Activated effector memory CD4-positive, alpha-beta T cell treated with Interleukin-2 at 50 U/mL for 16 hours (primary cell): ENCODE data around the gene DNAH3.
"Not testable (repeated sequence)": the region's sequence is repeated elsewhere in the genome, so short reads cannot be mapped to it uniquely, and the experiment has no call there.

Experiments
- DNase-seq: peaks from one replicate; pipeline ENCODE4 v3.0.0-alpha.2; 2020

The DNAH3 gene

DNA sequence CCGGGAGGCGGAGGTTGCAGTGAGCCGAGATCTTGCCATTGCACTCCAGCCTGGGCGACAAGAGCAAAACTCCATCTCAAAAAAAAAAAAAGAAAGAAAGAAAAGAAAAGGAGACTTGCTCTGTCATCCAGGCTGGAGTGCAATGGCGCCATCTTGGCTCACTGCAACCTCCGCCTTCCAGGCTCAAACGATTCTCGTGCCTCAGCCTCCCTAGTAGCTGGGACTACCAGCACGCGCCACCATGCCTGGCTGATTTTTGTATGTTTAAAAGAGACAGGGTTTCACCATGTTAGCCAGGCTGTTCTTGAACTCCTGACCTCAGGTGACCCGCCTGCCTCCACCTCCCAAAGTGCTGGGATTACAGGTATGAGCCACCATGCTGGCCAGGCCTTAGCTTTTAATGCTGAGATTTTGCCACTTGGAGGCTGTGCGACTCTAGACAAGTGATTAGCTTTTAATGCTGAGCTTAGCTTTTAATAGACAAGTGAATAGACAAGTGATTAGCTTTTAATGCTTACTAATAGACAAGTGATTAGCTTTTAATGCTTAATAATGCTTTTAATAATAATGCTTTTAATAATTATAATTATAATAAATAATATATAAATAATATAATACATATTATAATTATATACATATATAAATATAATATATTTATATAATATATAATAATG lies 17.4 kb upstream of the DNAH3 start:
- DNase-seq: no peak

DNA sequence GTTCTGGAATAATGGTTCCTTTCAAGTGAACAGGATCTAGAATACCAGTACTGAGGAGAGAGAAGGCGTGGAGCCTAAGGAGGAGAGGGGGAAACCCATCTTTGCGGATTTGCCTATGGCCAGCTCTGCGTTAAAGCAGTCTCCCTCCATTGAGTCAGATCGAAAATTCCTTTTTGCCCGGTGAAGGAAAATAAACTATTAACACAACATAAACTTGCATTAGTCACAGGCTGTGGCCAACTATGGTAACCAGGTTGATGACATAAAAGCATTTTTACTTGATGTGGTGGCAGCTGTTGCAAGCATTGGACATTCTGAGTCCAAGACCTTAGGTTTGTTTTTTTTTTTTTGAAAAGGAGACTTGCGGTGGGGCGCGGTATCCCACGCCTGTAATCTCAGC lies 16.7 kb upstream of the DNAH3 start:
- no peak for DNase-seq

DNA sequence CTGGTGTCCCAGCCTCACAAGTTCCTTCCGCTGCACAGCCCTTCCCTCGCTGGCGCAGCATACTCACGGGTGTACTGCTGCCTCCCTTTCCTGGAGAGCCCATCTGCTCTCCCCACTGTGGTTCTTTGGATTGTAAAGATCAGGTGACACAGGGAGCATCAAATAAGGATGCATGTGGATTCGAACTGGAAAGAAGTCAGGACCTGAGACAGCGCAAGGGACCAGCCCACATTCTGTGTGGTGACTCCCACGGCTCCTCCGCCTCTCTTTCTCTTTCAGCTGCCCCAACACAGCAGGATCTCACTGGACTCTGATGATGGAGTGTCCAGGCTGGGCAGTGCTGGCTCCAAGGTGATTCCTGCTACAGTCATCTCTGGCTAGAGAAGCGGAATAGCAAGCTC lies 15.9 kb upstream of the DNAH3 start:
- no peak for DNase-seq

DNA sequence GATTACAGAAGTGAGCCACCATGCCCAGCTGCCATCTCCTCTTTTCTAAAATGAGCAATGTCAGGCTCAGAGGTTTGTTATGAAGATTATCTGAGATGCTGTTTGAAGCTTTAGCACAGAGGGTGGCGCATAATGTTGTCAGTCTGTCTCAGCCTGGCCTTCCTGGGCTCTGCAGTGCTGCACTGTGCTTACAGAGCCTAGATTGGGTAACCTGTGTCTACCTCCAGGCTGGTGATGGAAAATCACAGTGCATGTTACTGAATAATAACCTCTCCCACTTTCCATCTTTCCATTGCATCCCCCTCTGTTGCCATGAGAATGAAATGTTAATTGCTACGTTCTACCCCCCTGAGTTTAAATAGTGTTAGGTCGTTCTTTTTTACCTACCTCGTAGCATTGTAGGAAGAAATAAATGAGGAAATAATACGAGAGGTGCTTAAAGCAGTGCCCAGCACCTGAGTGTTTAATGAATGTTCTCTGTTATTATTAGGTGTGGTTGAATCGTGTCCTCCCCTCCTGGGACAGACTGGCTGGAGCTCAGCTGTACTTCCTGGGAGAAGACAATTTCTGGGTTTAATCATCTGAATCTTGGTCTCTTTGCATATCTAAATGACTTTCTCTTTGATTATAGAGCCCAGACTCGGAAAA lies 14.0 kb upstream of the DNAH3 start:
- DNase-seq: no peak

DNA sequence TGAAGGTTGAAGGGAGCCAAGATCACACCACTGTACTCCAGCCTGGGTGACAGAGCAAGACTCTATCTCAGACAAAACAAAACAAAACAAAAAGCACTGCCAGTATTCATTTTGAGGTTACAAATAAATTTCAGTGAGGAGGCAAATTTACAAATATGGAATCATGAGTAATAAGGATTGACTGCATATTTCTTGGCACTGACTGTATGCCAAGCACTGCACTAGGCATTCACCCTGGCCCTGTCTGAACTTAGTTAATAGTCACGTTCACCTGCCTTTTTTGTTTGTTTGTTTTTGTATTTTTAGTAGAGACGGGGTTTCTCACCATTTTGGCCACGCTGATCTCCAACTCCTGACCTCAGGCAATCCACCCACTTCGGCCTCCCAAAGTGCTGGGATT lies 12.9 kb upstream of the DNAH3 start:
- no peak for DNase-seq

DNA sequence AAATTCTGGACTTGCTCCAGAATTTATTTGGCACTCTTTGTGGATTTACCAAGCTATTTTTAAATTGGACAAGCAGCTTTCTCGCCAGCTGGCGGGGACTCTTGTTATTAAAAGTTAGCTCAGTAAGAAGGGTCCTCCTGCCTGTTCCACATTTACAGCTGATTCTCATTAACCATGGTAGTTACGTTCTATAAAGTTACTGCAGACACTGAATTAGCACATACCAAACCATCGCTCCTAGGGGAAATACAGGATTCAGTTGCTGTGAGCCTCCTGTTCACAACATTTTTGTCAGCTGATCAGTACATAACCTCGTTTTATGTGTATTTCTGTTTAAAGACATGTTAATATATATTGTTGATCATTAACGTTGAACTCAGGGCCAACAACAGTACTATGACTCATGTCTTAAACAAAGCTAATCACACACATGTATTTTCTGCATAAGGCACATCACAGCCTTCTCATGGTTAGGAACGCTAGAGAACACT lies 12.1 kb upstream of the DNAH3 start:
- DNase-seq: no peak

DNA sequence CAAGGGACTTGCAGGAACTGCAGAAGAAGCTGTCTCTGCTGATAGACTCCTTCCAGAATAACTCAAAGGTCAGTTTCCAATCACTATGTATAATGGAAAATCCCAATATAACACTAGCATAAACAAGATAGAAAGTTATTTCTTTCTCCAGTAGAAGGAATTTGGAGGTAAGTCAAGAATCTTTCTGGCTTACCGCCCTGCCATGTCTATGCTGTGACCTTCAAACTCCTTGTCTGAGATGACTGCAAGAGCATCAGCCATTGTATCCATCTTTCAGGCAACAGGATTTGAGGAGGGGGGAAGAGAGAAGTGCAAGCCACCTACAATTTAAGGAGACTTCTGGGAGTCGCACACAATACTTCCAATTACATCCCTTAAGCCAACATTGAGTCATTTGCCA lies 10.6 kb upstream of the DNAH3 start:
- DNase-seq: no peak

DNA sequence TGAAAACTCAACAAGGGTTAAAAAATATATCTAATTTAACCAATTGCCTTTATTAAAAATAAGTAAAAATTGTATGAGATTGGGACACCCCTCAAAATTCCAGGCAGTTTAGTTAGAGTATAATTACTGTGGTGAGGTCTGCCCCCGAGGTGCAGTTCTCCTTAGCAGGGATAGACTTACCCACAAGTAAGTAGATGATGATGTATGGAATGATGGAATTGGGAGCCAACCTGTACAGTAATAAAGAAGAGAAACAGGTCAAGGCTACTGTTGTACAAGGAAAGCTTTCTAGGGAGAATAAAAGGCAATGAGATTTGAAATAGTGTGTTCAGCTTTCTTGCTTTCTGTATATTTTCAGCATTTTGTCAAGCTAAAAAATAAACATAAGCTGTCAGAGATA lies 9.6 kb upstream of the DNAH3 start:
- no peak for DNase-seq

DNA sequence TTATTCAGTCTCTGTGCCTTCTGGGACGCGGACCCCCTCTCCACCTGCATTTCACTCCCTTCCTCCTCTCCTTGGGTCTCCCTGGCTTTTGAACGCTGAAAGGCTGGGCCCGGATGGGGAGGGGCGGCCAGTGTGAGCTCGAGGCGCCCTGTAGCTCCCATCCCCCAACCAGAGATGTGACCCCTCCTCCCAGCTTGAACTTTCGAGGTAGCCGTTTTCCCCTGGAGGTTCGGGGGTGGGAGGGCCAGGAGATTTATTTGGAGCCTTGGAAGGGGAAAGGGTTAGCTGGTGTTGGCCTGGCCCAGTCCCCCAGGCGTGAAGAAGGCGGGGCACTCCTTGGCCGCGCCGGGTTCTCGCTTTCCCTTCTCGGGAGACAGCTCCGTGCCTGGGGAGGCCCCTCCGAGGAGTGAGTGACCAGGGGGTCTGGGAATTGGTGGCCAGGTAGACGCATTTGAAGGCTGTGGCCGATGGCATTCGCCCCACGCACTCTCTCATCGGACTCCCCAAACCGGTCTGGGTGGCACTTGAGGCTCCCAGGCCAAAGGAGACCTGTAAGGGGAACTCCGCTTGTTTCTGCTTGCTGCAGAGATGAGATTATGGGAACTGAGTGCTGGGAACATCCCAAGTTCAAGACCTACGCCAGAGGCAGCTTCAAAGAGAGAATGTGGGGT lies 8.8 kb upstream of the DNAH3 start:
- DNase-seq: no peak

DNA sequence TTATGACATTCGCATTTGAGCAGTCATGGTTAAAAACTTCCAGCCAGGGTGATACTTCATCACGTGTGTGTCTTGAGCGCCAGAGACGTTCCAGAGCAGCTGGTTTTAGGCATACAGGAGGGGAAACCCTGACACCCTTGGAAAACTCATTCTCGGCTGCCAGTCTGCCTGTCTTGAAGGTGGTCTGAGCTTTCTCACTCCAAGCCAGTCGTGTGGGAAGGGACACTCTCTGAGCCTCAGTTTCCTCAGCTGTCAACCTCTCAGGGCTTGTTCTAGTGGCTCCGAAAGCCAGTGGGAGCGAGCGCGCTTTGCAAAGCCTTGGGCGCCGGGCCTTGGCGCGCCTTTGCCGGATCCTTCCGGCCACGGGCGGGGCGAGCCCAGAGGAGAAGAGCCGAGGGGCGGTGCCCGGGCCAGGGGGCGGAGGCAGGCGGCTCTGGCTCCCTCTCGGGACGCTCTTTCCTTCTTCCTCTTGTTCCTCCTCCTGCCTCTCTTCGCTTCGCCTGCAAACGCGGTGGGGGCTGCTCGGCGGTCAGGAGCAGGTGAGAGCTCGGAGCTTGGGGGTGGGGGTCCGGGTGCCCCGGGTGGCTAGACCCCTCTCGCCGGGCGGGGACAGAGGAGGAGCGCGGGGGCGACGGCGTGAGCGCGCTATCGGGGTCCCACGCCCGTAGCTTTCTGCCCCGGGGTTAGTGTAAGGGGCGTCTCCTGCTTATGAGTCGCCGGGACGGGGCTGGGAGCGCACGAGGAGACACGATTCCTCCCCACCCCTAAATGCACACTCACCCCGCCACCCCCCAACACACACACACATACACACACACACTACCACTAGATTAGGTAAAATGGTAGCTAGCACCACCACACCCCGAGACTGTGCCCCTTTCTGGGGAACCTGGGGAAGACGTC lies 7.8 kb upstream of the DNAH3 start, which contains the start of gene LDAF1:
TSS of gene LDAF1 (plus strand) at position 467 of the 903 bp plus-strand sequence. CDS start 2,509 bp downstream, outside the sequence.
- peak; percentile 75 for DNase-seq

- DNase-seq: no peak
Measured at GRCh38 chr16:21157632-21158031, 7.0 kb upstream of the DNAH3 start.

DNA sequence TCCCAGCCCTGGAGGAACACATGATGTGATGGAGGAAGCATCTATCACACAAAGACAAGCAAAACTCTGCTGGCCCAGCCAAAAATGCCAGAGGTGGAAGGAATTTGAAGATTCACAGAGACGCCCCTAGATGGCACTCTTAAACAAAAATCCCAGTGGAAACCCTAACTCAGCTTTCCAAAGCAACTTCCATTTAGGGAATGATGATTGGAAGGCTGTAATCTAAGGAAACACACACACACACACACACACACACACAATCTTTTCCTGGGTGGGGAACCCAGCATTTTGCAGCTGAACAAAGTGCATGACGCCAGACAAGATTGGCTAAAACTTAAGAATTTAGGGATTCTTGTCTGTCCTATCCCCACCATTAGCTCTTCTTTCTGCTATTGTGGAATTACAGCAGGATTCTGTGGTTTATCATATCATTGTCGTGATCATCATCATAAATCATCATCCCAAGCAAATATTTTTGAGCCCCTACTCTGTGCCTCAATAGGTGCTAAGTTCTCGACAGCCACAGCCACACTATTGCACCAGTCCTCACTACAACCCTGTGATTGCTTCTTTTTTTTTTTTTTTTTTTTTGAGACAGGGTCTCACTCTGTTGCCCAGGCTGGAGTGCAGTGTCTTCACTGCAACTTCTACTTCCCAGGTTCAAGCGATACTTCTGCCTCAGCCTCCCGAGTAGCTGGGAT lies 6.3 kb upstream of the DNAH3 start:
- no peak for DNase-seq

DNA sequence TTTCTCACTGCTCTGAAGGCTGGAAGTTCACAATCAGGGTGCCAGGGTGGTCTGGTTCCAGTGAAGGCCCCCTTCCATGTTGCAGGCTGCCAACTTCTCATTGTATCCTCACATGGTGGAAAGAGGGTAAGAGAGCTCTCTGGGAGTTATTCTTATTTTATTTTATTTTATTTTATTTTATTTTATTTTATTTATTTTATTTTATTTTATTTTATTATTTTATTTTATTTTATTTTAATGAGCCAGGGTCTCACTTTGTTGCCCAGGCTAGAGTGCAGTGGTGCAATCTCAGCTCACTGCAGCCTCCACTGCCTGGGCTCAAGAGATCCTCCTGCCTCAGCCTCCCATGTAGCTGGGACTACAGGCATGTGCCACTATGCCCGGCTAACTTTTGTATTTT lies 5.4 kb upstream of the DNAH3 start:
- not testable (repeated sequence) for DNase-seq

- DNase-seq: not testable (repeated sequence)
Measured at GRCh38 chr16:21153124-21153729, 2.6 kb upstream of the DNAH3 start.

- not testable (repeated sequence) for DNase-seq
Measured at GRCh38 chr16:21152160-21153030, 1.7 kb upstream of the DNAH3 start.

DNA sequence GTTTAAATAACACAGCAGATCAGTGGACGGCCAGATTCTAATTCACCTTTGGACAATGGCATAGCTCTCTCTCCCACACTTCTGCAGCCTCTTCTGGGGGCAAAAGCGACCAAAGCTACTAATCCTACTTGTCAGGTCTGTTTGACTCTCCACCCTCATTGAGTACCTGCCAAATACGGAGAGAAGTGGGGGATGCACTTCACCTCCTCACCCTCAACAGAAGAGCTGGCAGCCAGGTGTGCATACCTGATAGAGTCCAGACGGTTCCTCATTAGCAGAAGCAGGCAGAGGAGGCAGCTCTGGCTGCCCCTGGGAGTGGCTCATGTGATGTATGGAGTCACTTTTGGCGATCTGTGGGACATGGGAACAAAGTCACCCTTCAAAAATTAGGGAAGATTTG lies 4.9 kb downstream of the DNAH3 start:
- no peak for DNase-seq

DNA sequence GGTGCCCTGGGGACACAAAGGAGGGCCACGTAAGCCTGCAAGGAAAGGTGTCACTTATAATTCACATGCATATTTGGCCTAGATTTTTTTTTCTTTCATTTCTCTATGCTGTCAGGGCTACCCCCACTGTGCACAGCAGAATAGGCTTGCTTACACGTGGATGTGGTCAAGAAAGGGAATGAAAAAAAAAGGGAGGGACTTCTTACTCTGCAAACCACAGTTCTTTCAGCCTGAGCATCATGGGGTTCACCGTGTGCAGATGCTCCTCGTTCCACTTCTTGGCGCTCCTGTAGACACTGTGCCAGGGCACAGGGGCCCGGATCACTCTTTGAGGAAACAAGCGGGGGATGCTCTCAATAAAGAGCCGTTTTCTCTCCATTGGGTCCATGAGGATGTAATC lies 16.6 kb downstream of the DNAH3 start:
- DNase-seq: no peak

DNA sequence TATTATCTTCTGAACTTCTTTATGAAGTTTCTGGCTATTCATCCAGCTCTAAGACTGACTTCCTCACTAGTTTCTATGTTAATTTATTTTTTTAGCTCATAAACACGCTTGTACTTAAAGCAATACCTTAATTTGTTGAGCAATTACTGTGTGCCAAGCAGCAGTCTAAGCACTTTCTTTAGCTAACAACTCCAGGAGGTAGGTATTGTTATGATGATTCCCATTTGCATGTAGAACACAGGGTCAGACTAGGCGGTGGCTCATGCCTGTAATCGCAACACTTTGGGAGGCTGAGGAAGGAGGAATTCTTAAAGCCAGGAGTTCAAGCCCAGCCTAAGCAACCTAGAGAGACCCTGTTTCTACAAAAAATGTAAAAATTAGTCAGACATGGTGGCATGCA lies 19.8 kb downstream of the DNAH3 start:
- no peak for DNase-seq

- no peak for DNase-seq
Measured at GRCh38 chr16:21128991-21129390, 21.7 kb downstream of the DNAH3 start.

- no peak for DNase-seq
Measured at GRCh38 chr16:21126518-21126917, 24.1 kb downstream of the DNAH3 start.

- no peak for DNase-seq
Measured at GRCh38 chr16:21125191-21125590, 25.5 kb downstream of the DNAH3 start.
